Smooth muscle cell (in vitro differentiated cells): ENCODE results near the gene CDH12. TPM values are rescaled to one million over a fixed set of nuclear protein-coding genes. Genes with fewer than 3 reads are reported as not detected.
A peak's percentile ranks its signal among the peaks of the same experiment; 100 is the strongest.

Source experiments
- DNase-seq: peaks from one replicate; lab custom pipeline; 2025; ENCODE audit not compliant: unreplicated experiment; lab: John Stamatoyannopoulos, UW
- H2AFZ ChIP-seq: fragments of 200-600 bp; sonication (generic); 2 replicates; pipeline ENCODE4 v1.6.0; 2016; ENCODE audit warnings: antibody characterized with exemption, low read depth, mild to moderate bottlenecking
- H3F3A ChIP-seq: fragments of 200-600 bp; sonication (generic); 2 replicates; pipeline ENCODE4 v1.6.0; 2017; ENCODE audit warnings: antibody characterized with exemption, low read depth
- H3K27ac ChIP-seq: fragments of 200-600 bp; sonication (generic); 2 replicates; pipeline ENCODE4 v1.5.1; 2016; ENCODE audit warnings: low read depth, mild to moderate bottlenecking
- H3K27me3 ChIP-seq: fragments of 200-600 bp; sonication (generic); 2 replicates; pipeline ENCODE4 v1.6.1; 2016; ENCODE audit warnings: low read depth, mild to moderate bottlenecking
- H3K36me3 ChIP-seq: fragments of 200-600 bp; sonication (generic); 2 replicates; pipeline ENCODE4 v1.5.1; 2016; ENCODE audit warnings: low read depth
- H3K4me1 ChIP-seq: fragments of 200-600 bp; sonication (generic); 2 replicates; pipeline ENCODE4 v1.5.1; 2016; ENCODE audit warnings: low read depth
- H3K4me2 ChIP-seq: fragments of 200-600 bp; sonication (generic); 2 replicates; pipeline ENCODE4 v1.6.0; 2016; ENCODE audit warnings: mild to moderate bottlenecking
- H3K4me3 ChIP-seq: fragments of 200-600 bp; sonication (generic); 2 replicates; pipeline ENCODE4 v1.5.1; 2016; ENCODE audit warnings: mild to moderate bottlenecking
- H3K79me2 ChIP-seq: fragments of 200-600 bp; sonication (generic); 2 replicates; pipeline ENCODE4 v1.6.0; 2016; ENCODE audit warnings: low read depth, mild to moderate bottlenecking
- H3K9ac ChIP-seq: fragments of 200-600 bp; sonication (generic); 2 replicates; pipeline ENCODE4 v1.6.0; 2016; ENCODE audit warnings: low read depth
- H3K9me3 ChIP-seq: fragments of 200-600 bp; sonication (generic); replicated peaks from 2 replicates; pipeline ENCODE4 v1.5.1; 2016; ENCODE audit warnings: low read depth
- H4K20me1 ChIP-seq: fragments of 200-600 bp; sonication (generic); 2 replicates; pipeline ENCODE4 v1.6.0; 2016; ENCODE audit warnings: low read depth
- WGBS: methylation state at CpG from one replicate; pipeline ENCODE4 v1.1.7; 2016; ENCODE audit warnings: low lambda C conversion rate; 5-methylcytosine and 5-hydroxymethylcytosine counted together
- polyA plus RNA-seq: library from polyadenylated mRNA; unstranded; fragments of >200 nt; fragmentation: Nextera tagmentation; extraction: Ambion mirVana; gene quantifications from 2 replicates; pipeline ENCODE4 v1.2.1, GENCODE V29; 2016
- total RNA-seq: library from RNA; depleted of rRNA; stranded (reverse); fragments of >200 nt; gene quantifications from 2 replicates; pipeline ENCODE4 v1.2.3, GENCODE V29; 2014
- TF ChIP-seq, protein P1 (sequence below): fragments of 200-600 bp; sonication (generic); IDR thresholded peaks from 2 replicates; pipeline ENCODE4 v1.5.1; 2017; ENCODE audit warnings: borderline replicate concordance, mild to moderate bottlenecking, antibody characterized with exemption; ENCODE audit not compliant: insufficient read depth, poor library complexity, severe bottlenecking

The CDH12 gene
- total and polyA plus RNA-seq, 2 experiments from 2014 or later = not detected

DNA sequence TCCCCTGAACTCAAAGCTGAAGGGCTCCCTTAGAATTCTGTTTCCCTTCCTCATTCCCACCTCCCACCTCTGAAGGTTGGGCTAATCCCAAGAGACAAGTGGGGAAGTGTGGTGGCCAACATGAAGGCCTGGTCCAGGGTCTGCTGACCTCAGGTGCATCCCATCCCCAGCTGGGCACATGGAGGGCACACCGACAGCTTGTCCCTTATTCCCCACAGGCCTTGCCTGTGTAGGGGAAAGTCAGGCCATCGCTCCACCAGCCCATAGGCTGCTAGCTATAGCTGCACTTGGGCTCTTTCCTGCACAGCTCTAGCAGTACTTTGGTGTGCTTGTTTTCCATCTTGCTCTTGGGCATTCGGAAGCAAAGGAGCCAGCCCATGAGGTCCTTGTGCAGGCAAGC, 247.7 kb downstream of the CDH12 start:
- H3K36me3 ChIP-seq = no peaks in the 10 kb centered on the region
- WGBS = 89% methylated on average over 3 of the region's 3 CpGs
- no peaks in the 10 kb centered on the region for H3K9me3 ChIP-seq
- no peak overlapping the region for H2AFZ ChIP-seq
- H3K79me2 ChIP-seq = no peaks in the 10 kb centered on the region
- TF ChIP-seq, protein P1, sequence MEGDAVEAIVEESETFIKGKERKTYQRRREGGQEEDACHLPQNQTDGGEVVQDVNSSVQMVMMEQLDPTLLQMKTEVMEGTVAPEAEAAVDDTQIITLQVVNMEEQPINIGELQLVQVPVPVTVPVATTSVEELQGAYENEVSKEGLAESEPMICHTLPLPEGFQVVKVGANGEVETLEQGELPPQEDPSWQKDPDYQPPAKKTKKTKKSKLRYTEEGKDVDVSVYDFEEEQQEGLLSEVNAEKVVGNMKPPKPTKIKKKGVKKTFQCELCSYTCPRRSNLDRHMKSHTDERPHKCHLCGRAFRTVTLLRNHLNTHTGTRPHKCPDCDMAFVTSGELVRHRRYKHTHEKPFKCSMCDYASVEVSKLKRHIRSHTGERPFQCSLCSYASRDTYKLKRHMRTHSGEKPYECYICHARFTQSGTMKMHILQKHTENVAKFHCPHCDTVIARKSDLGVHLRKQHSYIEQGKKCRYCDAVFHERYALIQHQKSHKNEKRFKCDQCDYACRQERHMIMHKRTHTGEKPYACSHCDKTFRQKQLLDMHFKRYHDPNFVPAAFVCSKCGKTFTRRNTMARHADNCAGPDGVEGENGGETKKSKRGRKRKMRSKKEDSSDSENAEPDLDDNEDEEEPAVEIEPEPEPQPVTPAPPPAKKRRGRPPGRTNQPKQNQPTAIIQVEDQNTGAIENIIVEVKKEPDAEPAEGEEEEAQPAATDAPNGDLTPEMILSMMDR = no peak
- H3K9ac ChIP-seq = no peak overlapping the region
- H3K4me1 ChIP-seq = no peaks in the 10 kb centered on the region
- no peaks in the 10 kb centered on the region for H3K27me3 ChIP-seq
- H3K4me2 ChIP-seq = no peak overlapping the region
- DNase-seq = no peak
- no peak overlapping the region for H3K27ac ChIP-seq
- H4K20me1 ChIP-seq = no peaks in the 10 kb centered on the region
- no peak overlapping the region for H3K4me3 ChIP-seq
- no peaks in the 10 kb centered on the region for H3F3A ChIP-seq

DNA sequence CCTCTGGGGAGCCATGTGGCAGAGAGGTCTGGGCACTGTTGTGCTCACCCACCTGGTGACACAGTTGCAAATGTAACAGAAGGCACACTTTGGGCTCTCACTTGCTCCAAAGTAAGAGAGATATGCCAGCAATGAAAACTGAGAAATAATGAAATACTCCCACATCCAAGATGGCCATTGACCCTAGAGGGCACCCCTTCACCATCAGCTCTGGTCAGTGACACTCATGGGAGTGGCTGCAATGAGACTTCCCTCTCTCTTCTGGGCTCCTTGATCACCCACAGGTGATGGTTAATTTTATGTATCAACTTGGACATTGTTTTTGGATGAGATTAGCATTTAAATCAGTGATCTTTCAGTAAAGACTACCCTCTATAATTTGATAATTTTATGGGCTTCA, 248.4 kb downstream of the CDH12 start:
- DNase-seq = no peak
- H3F3A ChIP-seq = no peaks in the 10 kb centered on the region
- H2AFZ ChIP-seq = no peak overlapping the region
- TF ChIP-seq, protein P1 = no peak
- no peaks in the 10 kb centered on the region for H3K27me3 ChIP-seq
- H3K4me1 ChIP-seq = no peaks in the 10 kb centered on the region
- H3K79me2 ChIP-seq = no peaks in the 10 kb centered on the region
- no peaks in the 10 kb centered on the region for H3K9me3 ChIP-seq
- H3K4me3 ChIP-seq = no peak overlapping the region
- no peaks in the 10 kb centered on the region for H3K36me3 ChIP-seq
- no peak overlapping the region for H3K27ac ChIP-seq
- no peak overlapping the region for H3K9ac ChIP-seq
- no peak overlapping the region for H3K4me2 ChIP-seq
- H4K20me1 ChIP-seq = no peaks in the 10 kb centered on the region

DNA sequence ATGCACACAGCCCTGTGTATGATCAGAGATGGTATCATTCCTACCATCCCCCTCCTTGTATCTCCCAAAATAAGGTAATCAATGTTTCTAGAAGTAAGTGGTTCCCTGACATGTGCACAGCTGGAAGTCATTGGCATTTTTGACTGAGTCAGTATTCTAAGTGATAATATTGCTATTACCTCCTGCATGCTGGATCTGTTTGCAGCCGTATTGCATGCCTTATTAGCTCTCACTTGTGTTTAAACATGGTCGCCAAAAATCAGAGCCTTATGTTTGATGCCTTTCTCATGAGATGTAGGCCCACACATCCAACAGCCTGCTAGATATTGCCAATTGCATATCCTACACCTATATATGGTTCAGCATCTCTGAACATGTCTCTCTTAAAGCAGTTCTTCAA, 254.3 kb downstream of the CDH12 start:
- Histone ChIP-seq H3K9ac (no peak overlapping the region), H3K9me3 (no peaks in the 10 kb centered on the region), H3K79me2 (no peaks in the 10 kb centered on the region), H4K20me1 (no peaks in the 10 kb centered on the region), H3K36me3 (no peaks in the 10 kb centered on the region), H3K27ac (no peak overlapping the region), H3K27me3 (no peaks in the 10 kb centered on the region), H3K4me2 (no peak overlapping the region), H3K4me1 (no peaks in the 10 kb centered on the region), H3F3A (no peaks in the 10 kb centered on the region), H2AFZ (no peak overlapping the region), H3K4me3 (no peak overlapping the region)
- no peak for DNase-seq
- TF ChIP-seq, protein P1 = no peak
- WGBS = 86% methylated on average over 2 of the region's 2 CpGs

DNA sequence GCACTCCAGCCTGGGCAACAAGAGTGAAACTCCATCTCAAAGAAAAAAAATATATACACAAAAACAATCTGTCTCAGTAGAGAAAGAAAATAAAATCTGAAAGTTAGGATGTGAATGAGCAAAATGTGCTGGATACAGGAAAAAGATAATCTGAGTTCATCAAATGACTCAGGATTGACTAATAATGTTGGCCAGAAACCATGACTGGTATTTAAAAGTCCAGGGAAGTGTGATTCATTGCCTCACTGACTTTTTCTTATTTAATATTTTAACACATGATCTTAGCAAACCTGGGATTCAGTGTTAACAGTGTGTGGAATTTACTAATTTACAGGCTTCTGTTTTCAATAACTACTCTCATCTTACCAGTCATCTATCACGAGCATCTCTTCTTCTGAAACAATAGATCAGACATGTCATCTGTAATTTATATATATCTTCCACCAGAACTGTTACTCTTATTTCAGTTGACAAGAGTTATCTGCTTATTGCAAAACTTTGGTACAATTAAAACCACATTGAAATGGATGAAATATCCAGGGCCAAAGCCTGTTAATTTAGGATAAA, 256.7 kb downstream of the CDH12 start:
- H3K4me2 ChIP-seq = peak overlapping the region; percentile 11
- H3K27ac ChIP-seq = peak overlapping the region; percentile 67
- H4K20me1 ChIP-seq = no peaks in the 10 kb centered on the region
- no peaks in the 10 kb centered on the region for H3K4me1 ChIP-seq
- no peaks in the 10 kb centered on the region for H3K9me3 ChIP-seq
- WGBS = 84% methylated on average over 1 of the region's 1 CpG
- no peak overlapping the region for H3K9ac ChIP-seq
- H3K79me2 ChIP-seq = no peaks in the 10 kb centered on the region
- H2AFZ ChIP-seq = no peak overlapping the region
- no peak for DNase-seq
- TF ChIP-seq, protein P1 = no peak
- no peaks in the 10 kb centered on the region for H3F3A ChIP-seq
- H3K36me3 ChIP-seq = no peaks in the 10 kb centered on the region
- no peaks in the 10 kb centered on the region for H3K27me3 ChIP-seq
- no peak overlapping the region for H3K4me3 ChIP-seq
